CD14-positive monocyte (primary cell): Measurements from ENCODE around the gene GARNL3. TPM values are rescaled to one million over a fixed set of nuclear protein-coding genes. Genes with fewer than 3 reads are reported as not detected.

Experiments
- DNase-seq, 3 donors: peaks; one replicate each; pipeline ENCODE4 v3.0.0-alpha.2; 2011 to 2022
- H2AFZ ChIP-seq: 2 replicates; pipeline ENCODE4 v1.6.0; 2012; ENCODE audit warnings: mild to moderate bottlenecking, low read depth, low read length, inconsistent platforms; ENCODE audit not compliant: insufficient read depth, poor library complexity, severe bottlenecking
- H3K27ac ChIP-seq, 2 donors: 1 replicate in 1 of 2; 2 replicates in 1 of 2; pipeline ENCODE4 v1.5.1; 2012 to 2013; ENCODE audit warnings: low read length in 2 of 2, control low read depth in 1 of 2, inconsistent platforms in 1 of 2, low read depth in 1 of 2, mild to moderate bottlenecking in 1 of 2
- H3K27me3 ChIP-seq, 2 donors: one replicate each; pipeline versions ENCODE4 v1.6.0 to v1.6.1; 2011 to 2013; ENCODE audit warnings: low read length in 2 of 2; ENCODE audit not compliant: control insufficient read depth in 2 of 2, insufficient read depth in 2 of 2
- H3K36me3 ChIP-seq, 2 donors: replicated peaks in 1 of 2; 1 replicate in 1 of 2; 2 replicates in 1 of 2; pipeline versions ENCODE4 v1.5.1 to v1.6.1; 2012 to 2013; ENCODE audit warnings: low read length in 2 of 2, control low read depth in 1 of 2, inconsistent platforms in 1 of 2, mild to moderate bottlenecking in 1 of 2; ENCODE audit not compliant: insufficient read depth in 2 of 2, control insufficient read depth in 1 of 2
- H3K4me1 ChIP-seq, 2 donors: 1 replicate in 1 of 2; 2 replicates in 1 of 2; pipeline versions ENCODE4 v1.5.1 to v1.6.1; 2012 to 2013; ENCODE audit warnings: low read length in 2 of 2, control low read depth in 1 of 2, inconsistent platforms in 1 of 2, mild to moderate bottlenecking in 1 of 2, moderate library complexity in 1 of 2; ENCODE audit not compliant: insufficient read depth in 2 of 2, control insufficient read depth in 1 of 2
- H3K4me2 ChIP-seq: replicated peaks from 2 replicates; pipeline ENCODE3; 2012; ENCODE audit warnings: low read length, moderate library complexity, mild to moderate bottlenecking; ENCODE audit not compliant: poor library complexity, severe bottlenecking; ENCODE audit errors: extremely low read depth
- H3K4me3 ChIP-seq, 3 experiments: fragments of 200-600 bp in 1 of 3; sonication (generic) in 1 of 3; replicated peaks in 1 of 3; 1 replicate in 2 of 3; 2 replicates in 1 of 3; pipeline ENCODE4 v1.5.1; 2011 to 2013; ENCODE audit warnings: low read length in 3 of 3, mild to moderate bottlenecking in 3 of 3, control low read depth in 2 of 3, low read depth in 2 of 3, inconsistent platforms in 1 of 3, moderate library complexity in 1 of 3
- H3K79me2 ChIP-seq: 2 replicates; pipeline ENCODE4 v1.6.0; 2012; ENCODE audit warnings: mild to moderate bottlenecking, control low read depth, inconsistent platforms, low read length, moderate library complexity; ENCODE audit not compliant: insufficient read depth
- H3K9ac ChIP-seq: 2 replicates; pipeline ENCODE4 v1.6.0; 2017; ENCODE audit warnings: low read length, mild to moderate bottlenecking; ENCODE audit not compliant: insufficient read depth, poor library complexity, severe bottlenecking
- H3K9me3 ChIP-seq, 2 donors: replicated peaks in 1 of 2; 1 replicate in 1 of 2; 2 replicates in 1 of 2; pipeline versions ENCODE4 v1.5.1 to v1.6.1; 2012 to 2013; ENCODE audit warnings: low read length in 2 of 2, control low read depth in 1 of 2; ENCODE audit not compliant: control insufficient read depth in 1 of 2, insufficient read depth in 1 of 2
- H4K20me1 ChIP-seq: 2 replicates; pipeline ENCODE4 v1.6.0; 2012; ENCODE audit warnings: mild to moderate bottlenecking, low read length, control low read depth, moderate library complexity; ENCODE audit not compliant: insufficient read depth
- H3K27ac Mint-ChIP-seq, 7 donors: one replicate each; pipeline ENCODE4 v1.8.0; 2020; ENCODE audit warnings: mild to moderate bottlenecking in 7 of 7, mixed read lengths in 7 of 7, moderate library complexity in 6 of 7, inconsistent platforms in 2 of 7
- H3K27me3 Mint-ChIP-seq, 3 donors: one replicate each; pipeline ENCODE4 v1.8.0; 2021 to 2022; ENCODE audit warnings: low read depth in 3 of 3, mild to moderate bottlenecking in 3 of 3, mixed read lengths in 3 of 3, moderate library complexity in 3 of 3, inconsistent platforms in 1 of 3
- H3K36me3 Mint-ChIP-seq, 2 donors: one replicate each; pipeline ENCODE4 v1.8.0; 2020; ENCODE audit warnings: mixed read lengths in 2 of 2, inconsistent platforms in 1 of 2, mild to moderate bottlenecking in 1 of 2
- H3K4me1 Mint-ChIP-seq: one replicate; pipeline ENCODE4 v1.8.0; 2020; ENCODE audit warnings: mild to moderate bottlenecking, mixed read lengths
- H3K4me3 Mint-ChIP-seq, 2 donors: one replicate each; pipeline ENCODE4 v1.8.0; 2020; ENCODE audit warnings: mild to moderate bottlenecking in 2 of 2, mixed read lengths in 2 of 2, moderate library complexity in 1 of 2
- H3K9me3 Mint-ChIP-seq, 7 donors: one replicate each; pipeline ENCODE4 v1.8.0; 2020 to 2022; ENCODE audit warnings: mixed read lengths in 7 of 7, mild to moderate bottlenecking in 6 of 7, moderate library complexity in 6 of 7, inconsistent platforms in 2 of 7
- CTCF ChIP-seq: fragments of 200-600 bp; IDR thresholded peaks from one replicate; pipeline ENCODE4 v1.8.0; 2022; ENCODE audit warnings: antibody characterized with exemption, mild to moderate bottlenecking
- WGBS: methylation state at CpG from one replicate; pipeline ENCODE4 v1.1.5; 2013; ENCODE audit warnings: missing lambda C conversion rate; ENCODE audit not compliant: insufficient coverage; 5-methylcytosine and 5-hydroxymethylcytosine counted together
- intact Hi-C, 2 donors: fragments of 100-400 bp; cut with micrococcal nuclease; formaldehyde crosslinking; loops; one replicate each; pipeline versions ENCODE4 v1.15.0 to v1.15.1; 2023
- polyA plus RNA-seq, 3 donors: library from polyadenylated mRNA; depleted of rRNA in 1 of 3; unstranded in 2 of 3; stranded (reverse) in 1 of 3; fragments of 300-500 nt in 2 of 3; fragments of >200 nt in 1 of 3; fragmentation: Illumina TruSeq in 2 of 3; gene quantifications; 1 replicate in 2 of 3; 2 replicates in 1 of 3; pipeline ENCODE4 v1.2.3, GENCODE V29; 2012 to 2021

GARNL3 gene
- polyA plus RNA-seq, 3 donors, result 0.39 to 1.5 (median 0.94) TPM

GRCh38 chr9:127360250-127360649 is 95.7 kb downstream of the GARNL3 start:
- H3K4me1 Mint-ChIP-seq, result peaks cover 19% of the 10 kb centered on the region
- no CpG with 5 or more reads among the region's 8 CpGs for WGBS
- no peaks in the 10 kb centered on the region for H3K36me3 Mint-ChIP-seq
- TF ChIP-seq CTCF, result no peak
- Histone ChIP-seq H2AFZ (no peak overlapping the region), H3K9ac (no peak overlapping the region), H3K9me3 (no peaks in the 10 kb centered on the region), H3K4me3 (no peak overlapping the region), H3K27me3 (no peaks in the 10 kb centered on the region), H3K4me2 (no peak overlapping the region), H3K4me1 (peaks cover 17% of the 10 kb centered on the region in 2 donors), H3K79me2 (no peaks in the 10 kb centered on the region), H4K20me1 (no peaks in the 10 kb centered on the region), H3K27ac (no peak overlapping the region), H3K36me3 (no peaks in the 10 kb centered on the region)
- no peaks in the 10 kb centered on the region for H3K9me3 Mint-ChIP-seq
- DNase-seq, result no peak
- no peak overlapping the region for H3K27ac Mint-ChIP-seq
- intact Hi-C loops, result no loop called here
- no peak overlapping the region for H3K4me3 Mint-ChIP-seq
- H3K27me3 Mint-ChIP-seq, result peaks cover 0 to 1% (median 0%) of the 10 kb centered on the region in 3 donors

GRCh38 chr9:127360829-127361228 is 96.3 kb downstream of the GARNL3 start:
- H2AFZ ChIP-seq, result no peak overlapping the region
- no CpG with 5 or more reads among the region's 2 CpGs for WGBS
- no peak for DNase-seq

More at GRCh38 chr9:127360829-127361228, 96.3 kb downstream of the GARNL3 start:
- no peaks in the 10 kb centered on the region for H3K9me3 Mint-ChIP-seq
- H3K4me1 Mint-ChIP-seq, result peaks cover 19% of the 10 kb centered on the region
- H3K36me3 Mint-ChIP-seq, result no peaks in the 10 kb centered on the region
- H3K27ac Mint-ChIP-seq, result no peak overlapping the region
- Histone ChIP-seq H3K36me3 (no peaks in the 10 kb centered on the region), H3K27ac (no peak overlapping the region), H3K9ac (no peak overlapping the region), H3K27me3 (no peaks in the 10 kb centered on the region), H3K4me2 (no peak overlapping the region), H4K20me1 (no peaks in the 10 kb centered on the region), H3K9me3 (no peaks in the 10 kb centered on the region), H3K4me3 (no peak overlapping the region), H3K4me1 (peaks cover 17% of the 10 kb centered on the region in 2 donors), H3K79me2 (no peaks in the 10 kb centered on the region)
- intact Hi-C loops, result no loop called here
- peaks cover 0 to 1% (median 0%) of the 10 kb centered on the region in 3 donors for H3K27me3 Mint-ChIP-seq
- no peak for TF ChIP-seq CTCF
- no peak overlapping the region for H3K4me3 Mint-ChIP-seq
